OCI-LY7 (cell line): ENCODE results near the gene RASA1. TPM values are rescaled to one million over a fixed set of nuclear protein-coding genes. Genes with fewer than 3 reads are reported as not detected.

Experiments used
- BruUV-seq: library from RNA; stranded (reverse); fragments of 400-500 nt; replicated peaks from 2 replicates; lab custom pipeline; 2021; lab: Mats Ljungman, UMichigan
- CTCF ChIA-PET: fragments of 300-600 bp; sonication (Branson Sonifier 250); formaldehyde crosslinking; loops from one replicate; lab custom pipeline; 2022; ENCODE audit warnings: antibody characterized with exemption; ENCODE audit not compliant: unreplicated experiment; lab: Charles Lee
- POLR2A ChIA-PET: fragments of 300-600 bp; sonication (Branson Sonifier 250); formaldehyde crosslinking; loops from one replicate; lab custom pipeline; 2022; ENCODE audit warnings: antibody characterized with exemption; lab: Charles Lee
- DNase-seq: peaks from one replicate; pipeline ENCODE4 v3.0.0-alpha.2; 2015; ENCODE audit warnings: low spot score
- H2AFZ ChIP-seq: fragments of 200-600 bp; sonication (generic), shearing (Covaris generic); 2 replicates; pipeline ENCODE4 v1.6.1; 2014; ENCODE audit warnings: mild to moderate bottlenecking, antibody characterized with exemption, low read length, moderate library complexity
- H3K27ac ChIP-seq: fragments of 200-600 bp; sonication (generic); 2 replicates; pipeline ENCODE4 v1.5.1; 2014; ENCODE audit warnings: mixed run types, low read depth, mild to moderate bottlenecking, moderate library complexity, low read length, inconsistent platforms; ENCODE audit not compliant: poor library complexity, severe bottlenecking
- H3K36me3 ChIP-seq: fragments of 200-600 bp; sonication (generic); 2 replicates; pipeline ENCODE4 v1.6.1; 2014; ENCODE audit warnings: mild to moderate bottlenecking, antibody characterized with exemption, low read length, moderate library complexity, mixed read lengths; ENCODE audit not compliant: insufficient read depth
- H3K4me1 ChIP-seq: fragments of 200-600 bp; sonication (generic); 2 replicates; pipeline ENCODE4 v1.5.1; 2014; ENCODE audit warnings: mild to moderate bottlenecking, low read length; ENCODE audit not compliant: insufficient read depth, poor library complexity, severe bottlenecking
- H3K4me2 ChIP-seq: fragments of 200-600 bp; sonication (generic); 2 replicates; pipeline ENCODE4 v1.6.1; 2014; ENCODE audit warnings: mild to moderate bottlenecking, low read length
- H3K4me3 ChIP-seq: fragments of 200-600 bp; sonication (generic); 2 replicates; pipeline ENCODE4 v1.5.1; 2014; ENCODE audit warnings: mild to moderate bottlenecking, low read depth, low read length; ENCODE audit not compliant: poor library complexity, severe bottlenecking
- H3K79me2 ChIP-seq: fragments of 200-600 bp; sonication (generic); 2 replicates; pipeline ENCODE4 v1.6.1; 2016; ENCODE audit warnings: low read depth, mild to moderate bottlenecking, low read length, moderate library complexity, mixed read lengths; ENCODE audit not compliant: insufficient read depth
- H3K9me2 ChIP-seq: fragments of 200-600 bp; sonication (generic); 2 replicates; pipeline ENCODE4 v1.6.1; 2016; ENCODE audit warnings: mild to moderate bottlenecking, low read length, mixed read lengths; ENCODE audit not compliant: insufficient read depth
- H3K9me3 ChIP-seq: fragments of 200-600 bp; sonication (generic); 2 replicates; pipeline ENCODE4 v1.6.1; 2014; ENCODE audit warnings: mild to moderate bottlenecking, mixed run types, low read length, mixed read lengths
- H4K20me1 ChIP-seq: fragments of 200-600 bp; sonication (generic); 2 replicates; pipeline ENCODE4 v1.6.1; 2014; ENCODE audit warnings: mild to moderate bottlenecking, antibody characterized with exemption, low read length, moderate library complexity, mixed read lengths; ENCODE audit not compliant: insufficient read depth
- CTCF ChIP-seq: fragments of 200-600 bp; sonication (generic); conservative IDR thresholded peaks from 2 replicates; pipeline ENCODE4 v1.5.1; 2014; ENCODE audit warnings: mild to moderate bottlenecking, antibody characterized with exemption, low read length, moderate library complexity, mixed read lengths
- EZH2phosphoT487 ChIP-seq: fragments of 200-600 bp; sonication (generic); IDR thresholded peaks from 2 replicates; pipeline ENCODE4 v1.6.1; 2018; ENCODE audit warnings: low read depth, borderline replicate concordance, mild to moderate bottlenecking, mixed run types, antibody characterized with exemption, low read length, moderate library complexity, mixed read lengths
- intact Hi-C: fragments of 100-400 bp; cut with micrococcal nuclease; formaldehyde crosslinking; loops from one replicate; pipeline ENCODE4 v1.10.0; 2022; ENCODE audit not compliant: unreplicated experiment
- total RNA-seq, 2 experiments: library from RNA; depleted of rRNA in 1 of 2; stranded (reverse); fragments of >200 nt in 1 of 2; shearing (Covaris generic) in 1 of 2; gene quantifications; 2 replicates each; pipeline ENCODE4 v1.2.3, GENCODE V29; 2014 to 2022

RASA1 gene
- total RNA-seq, 2 experiments from 2014 or later = 18.1 to 27.3 TPM

- CTCF ChIA-PET = no interaction called here
These were observed 115.5 kb downstream of the RASA1 start for GRCh38 chr5:87383216-87383615.

GRCh38 chr5:87385802-87386201 is 118.1 kb downstream of the RASA1 start:
- no peak for DNase-seq
- ChIA-PET CTCF (no interaction called here), POLR2A (interaction anchor here (1.0 kb wide), 1 partner anchor 17 kb away, joined by 5 read pairs; no protein-coding TSS in a partner anchor)
- TF ChIP-seq EZH2phosphoT487 (no peak), CTCF (no peak)
- Histone ChIP-seq H2AFZ (no peak overlapping the region), H3K9me3 (no peaks in the 10 kb centered on the region), H3K27ac (no peak overlapping the region), H3K4me3 (no peak overlapping the region), H3K4me2 (no peak overlapping the region), H3K9me2 (no peaks in the 10 kb centered on the region), H3K4me1 (no peaks in the 10 kb centered on the region), H3K79me2 (no peaks in the 10 kb centered on the region), H4K20me1 (peaks cover 7% of the 10 kb centered on the region; the same call in 1 of the 2 replicates), H3K36me3 (peaks cover 99% of the 10 kb centered on the region)
- BruUV-seq = no TSS peak
- intact Hi-C loops = no loop called here

More at GRCh38 chr5:87383216-87383615, 115.5 kb downstream of the RASA1 start:
- no peaks in the 10 kb centered on the region for H3K9me2 ChIP-seq
- no peaks in the 10 kb centered on the region; the same call in 1 of the 2 replicates for H4K20me1 ChIP-seq
- intact Hi-C loops = no loop called here
- no peak overlapping the region for H3K4me2 ChIP-seq
- POLR2A ChIA-PET = interaction anchor here (0.7 to 1.4 kb wide), 3 partner anchors 21 to 855 kb away, joined by 3 to 6 read pairs (median 4); partner anchors contain the start of gene CCNH
- DNase-seq = no peak
- H3K36me3 ChIP-seq = peaks cover 100% of the 10 kb centered on the region
- H3K9me3 ChIP-seq = no peaks in the 10 kb centered on the region
- TSS peak; percentile 8 for BruUV-seq
- TF ChIP-seq CTCF = no peak
- TF ChIP-seq EZH2phosphoT487 = no peak
- no peak overlapping the region for H2AFZ ChIP-seq
- H3K79me2 ChIP-seq = no peaks in the 10 kb centered on the region
- H3K27ac ChIP-seq = no peak overlapping the region
- no peaks in the 10 kb centered on the region for H3K4me1 ChIP-seq
- H3K4me3 ChIP-seq = no peak overlapping the region

GRCh38 chr5:87388129-87388528 is 120.4 kb downstream of the RASA1 start:
- Histone ChIP-seq H3K9me2 (no peaks in the 10 kb centered on the region), H3K36me3 (peaks cover 99% of the 10 kb centered on the region), H3K4me3 (no peak overlapping the region), H3K79me2 (no peaks in the 10 kb centered on the region), H3K4me1 (no peaks in the 10 kb centered on the region), H2AFZ (no peak overlapping the region), H3K9me3 (no peaks in the 10 kb centered on the region), H3K27ac (no peak overlapping the region), H3K4me2 (no peak overlapping the region), H4K20me1 (peaks cover 7% of the 10 kb centered on the region; the same call in 1 of the 2 replicates)
- ChIA-PET POLR2A (no interaction called here), CTCF (no interaction called here)
- intact Hi-C loops = no loop called here
- DNase-seq = no peak
- TF ChIP-seq CTCF (no peak), EZH2phosphoT487 (no peak)
- no TSS peak for BruUV-seq
